Measurements from ENCODE around the gene ZSCAN25.
"Not testable (repeated sequence)": the region's sequence is repeated elsewhere in the genome, so short reads cannot be mapped to it uniquely, and the experiment has no call there.

ZSCAN25 gene

GRCh38 chr7:99618726-99619125 lies 2.0 kb downstream of the ZSCAN25 start:
- DNase-seq: no peak

DNA sequence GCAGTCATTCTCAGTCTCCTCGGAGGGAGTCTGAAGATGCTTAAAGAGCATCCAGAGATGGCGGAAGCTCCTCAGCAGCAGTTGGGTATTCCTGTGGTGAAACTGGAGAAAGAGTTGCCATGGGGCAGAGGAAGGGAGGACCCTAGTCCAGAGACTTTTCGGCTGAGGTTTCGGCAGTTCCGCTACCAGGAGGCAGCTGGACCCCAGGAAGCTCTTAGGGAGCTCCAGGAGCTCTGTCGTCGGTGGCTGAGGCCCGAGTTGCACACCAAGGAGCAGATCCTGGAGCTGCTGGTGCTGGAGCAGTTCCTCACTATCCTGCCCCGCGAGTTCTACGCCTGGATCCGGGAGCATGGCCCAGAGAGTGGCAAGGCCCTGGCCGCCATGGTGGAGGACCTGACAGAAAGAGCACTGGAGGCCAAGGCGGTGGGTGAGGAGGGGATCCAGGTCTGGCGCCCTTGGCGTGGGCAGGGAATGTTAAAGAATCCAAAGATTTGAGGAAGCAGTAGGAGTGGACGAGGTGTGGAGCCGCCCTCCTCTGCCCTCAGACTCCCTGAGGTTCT lies 2.9 kb downstream of the ZSCAN25 start:
- DNase-seq: no peak

- no peak for DNase-seq
Measured at GRCh38 chr7:99621271-99621670, 4.5 kb downstream of the ZSCAN25 start.

- no peak for DNase-seq
Measured at GRCh38 chr7:99622596-99622995, 5.8 kb downstream of the ZSCAN25 start.

GRCh38 chr7:99623091-99623693 lies 6.4 kb downstream of the ZSCAN25 start:
- no peak for DNase-seq

DNA sequence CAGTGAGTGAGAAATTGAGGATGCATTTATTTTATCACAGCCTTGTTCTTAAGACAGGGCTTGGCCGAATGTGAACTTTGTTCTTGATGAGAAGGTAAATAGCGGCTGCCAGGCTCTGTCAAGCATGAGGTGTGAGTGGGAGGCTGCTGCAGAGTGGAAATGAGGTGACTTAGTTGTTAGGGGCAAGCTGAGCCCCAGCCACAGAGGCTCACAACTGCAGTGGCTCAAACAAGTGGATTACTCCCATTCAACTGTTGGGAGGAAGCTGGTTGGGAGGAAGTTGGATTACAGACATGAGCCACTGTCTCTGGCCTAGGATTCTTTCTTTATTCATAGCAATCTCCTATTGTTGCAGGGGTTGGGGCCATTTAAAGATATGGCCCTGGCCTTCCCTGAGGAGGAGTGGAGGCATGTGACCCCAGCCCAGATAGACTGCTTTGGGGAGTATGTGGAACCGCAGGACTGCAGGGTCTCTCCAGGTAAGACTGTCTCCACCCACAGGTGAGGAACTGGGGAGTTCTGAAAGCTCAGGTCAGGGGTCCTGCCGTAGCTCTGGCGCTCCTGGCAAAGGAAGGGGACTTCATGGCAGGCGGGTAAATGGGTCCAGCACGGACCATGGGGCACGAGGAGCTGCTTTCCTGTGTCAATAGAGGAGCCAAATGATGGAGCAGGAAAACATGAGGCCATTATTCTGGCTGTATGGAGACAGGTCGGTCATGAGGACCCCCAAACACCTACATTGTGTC lies 7.1 kb downstream of the ZSCAN25 start:
- no peak for DNase-seq

GRCh38 chr7:99624484-99624883 lies 7.7 kb downstream of the ZSCAN25 start:
- no peak for DNase-seq

DNA sequence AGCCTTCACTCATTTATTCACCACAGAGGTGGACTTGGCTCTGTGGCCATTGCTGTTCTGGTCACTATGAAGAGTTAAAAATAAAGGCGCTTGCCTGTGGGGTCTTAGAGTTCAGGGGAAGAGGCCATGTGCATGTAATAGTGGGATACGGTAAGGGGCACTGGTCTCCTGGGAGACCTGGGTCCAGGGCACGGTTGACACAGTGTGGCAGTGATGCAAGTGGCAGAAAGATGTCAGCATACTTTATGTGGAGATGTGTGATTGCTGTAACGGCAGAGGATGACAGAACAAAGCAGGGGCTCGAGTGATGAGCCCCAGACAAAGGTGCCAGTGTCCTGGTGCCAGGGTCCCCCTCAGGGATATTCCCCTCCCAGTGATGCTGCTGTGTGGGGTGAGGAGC lies 8.6 kb downstream of the ZSCAN25 start:
- DNase-seq: no peak

GRCh38 chr7:99625961-99626360 lies 9.2 kb downstream of the ZSCAN25 start:
- no peak for DNase-seq

GRCh38 chr7:99626661-99627060 lies 9.9 kb downstream of the ZSCAN25 start:
- no peak for DNase-seq

DNA sequence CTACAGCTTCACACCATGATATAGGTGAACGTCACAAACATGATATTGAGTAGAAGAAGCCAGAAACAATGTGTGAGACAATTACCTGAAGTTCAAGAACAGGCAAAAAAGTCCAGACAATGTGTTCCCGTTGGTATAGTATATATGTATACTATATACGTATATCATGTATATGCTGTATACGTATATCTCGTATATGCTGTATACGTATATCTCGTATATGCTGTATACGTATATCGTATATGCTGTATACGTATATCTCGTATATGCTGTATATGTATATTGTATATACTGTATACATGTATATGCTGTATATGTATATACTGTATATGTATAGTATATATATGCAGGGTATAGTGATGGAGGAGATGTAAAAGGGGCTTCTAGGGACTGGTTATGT lies 10.8 kb downstream of the ZSCAN25 start:
- no peak for DNase-seq

DNA sequence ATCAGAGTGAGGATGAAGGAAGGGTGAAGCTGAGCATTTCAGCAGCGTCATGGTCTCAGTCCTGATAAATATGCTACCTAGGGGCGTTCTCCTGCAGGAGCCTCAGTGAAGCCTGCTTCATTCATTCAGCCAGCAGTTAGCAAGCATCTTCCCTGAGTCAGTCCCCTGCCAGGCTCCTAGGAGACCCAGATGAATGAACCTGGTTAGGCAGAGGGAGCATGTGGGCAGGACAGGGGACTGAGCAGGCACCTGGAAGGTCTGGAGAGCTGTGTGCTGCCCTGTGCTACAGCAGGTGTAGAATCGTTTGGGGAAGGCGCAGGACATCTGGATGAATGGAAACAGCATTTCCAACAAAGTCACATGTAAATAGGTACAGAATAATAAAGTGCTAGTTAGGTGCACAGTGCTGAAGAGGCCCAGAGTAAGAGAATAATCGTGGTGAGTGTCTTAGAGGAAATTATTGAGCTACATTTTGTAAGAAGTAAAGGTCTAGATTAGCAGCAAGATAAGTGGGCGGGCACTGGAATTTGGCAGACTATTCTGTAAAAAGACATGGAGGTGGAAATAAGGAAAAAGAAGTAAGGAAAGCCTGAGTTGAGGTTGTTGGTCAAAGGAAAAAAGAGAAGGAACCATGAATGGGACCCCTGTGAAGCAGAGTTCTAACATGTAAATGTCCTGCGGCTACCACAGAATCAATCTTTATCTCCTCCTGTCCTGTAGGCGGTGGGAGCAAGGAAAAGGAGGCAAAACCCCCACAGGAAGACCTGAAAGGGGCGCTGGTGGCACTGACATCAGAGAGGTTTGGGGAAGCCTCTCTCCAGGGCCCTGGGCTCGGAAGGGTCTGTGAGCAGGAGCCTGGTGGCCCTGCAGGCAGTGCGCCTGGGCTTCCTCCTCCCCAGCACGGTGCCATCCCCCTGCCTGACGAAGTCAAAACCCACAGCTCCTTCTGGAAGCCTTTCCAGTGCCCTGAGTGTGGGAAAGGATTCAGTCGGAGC lies 12.0 kb downstream of the ZSCAN25 start:
- DNase-seq: no peak

DNA sequence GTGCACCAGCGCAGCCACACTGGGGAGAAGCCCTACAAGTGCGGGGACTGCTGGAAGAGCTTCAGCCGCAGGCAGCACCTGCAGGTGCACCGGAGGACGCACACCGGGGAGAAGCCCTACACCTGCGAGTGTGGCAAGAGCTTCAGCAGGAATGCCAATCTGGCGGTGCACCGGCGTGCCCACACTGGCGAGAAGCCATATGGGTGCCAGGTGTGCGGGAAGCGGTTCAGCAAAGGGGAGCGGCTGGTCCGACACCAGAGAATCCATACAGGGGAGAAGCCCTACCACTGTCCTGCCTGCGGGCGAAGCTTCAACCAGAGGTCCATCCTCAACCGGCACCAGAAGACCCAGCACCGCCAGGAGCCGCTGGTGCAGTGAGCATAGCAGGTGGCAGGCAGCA lies 12.9 kb downstream of the ZSCAN25 start:
- DNase-seq: no peak

- DNase-seq: peak in 1 of 3 experiments; percentile 59
Measured at GRCh38 chr7:99631295-99632109, 14.8 kb downstream of the ZSCAN25 start.

GRCh38 chr7:99637414-99637813 lies 20.7 kb downstream of the ZSCAN25 start:
- not testable (repeated sequence) for DNase-seq

DNA sequence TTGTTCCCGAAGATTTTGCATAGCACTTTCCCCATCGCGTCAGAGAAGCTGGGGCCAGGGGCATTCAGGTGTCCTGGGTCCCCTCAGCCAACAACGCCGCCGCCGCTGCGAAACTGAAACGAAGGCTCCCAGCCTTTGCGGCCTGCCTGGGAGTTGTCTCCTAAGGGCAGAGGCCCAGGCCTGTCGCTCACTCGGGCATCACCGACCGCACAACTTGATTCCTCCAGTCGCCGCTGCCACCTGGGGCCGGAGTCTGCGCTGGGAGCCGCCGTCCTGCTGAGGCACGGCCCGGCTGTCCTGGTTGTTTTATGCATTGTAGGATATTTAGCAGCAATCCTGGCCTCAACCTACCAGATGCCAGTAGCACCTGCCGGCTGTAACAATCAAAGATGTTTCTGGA lies 22.0 kb downstream of the ZSCAN25 start:
- DNase-seq: no peak

- DNase-seq: no peak
Measured at GRCh38 chr7:99639267-99639666, 22.5 kb downstream of the ZSCAN25 start.

- DNase-seq: no peak
Measured at GRCh38 chr7:99642027-99642426, 25.3 kb downstream of the ZSCAN25 start.

GRCh38 chr7:99643464-99643863 lies 26.7 kb downstream of the ZSCAN25 start:
- DNase-seq: no peak

GRCh38 chr7:99644431-99644830 lies 27.7 kb downstream of the ZSCAN25 start:
- DNase-seq: no peak

DNA sequence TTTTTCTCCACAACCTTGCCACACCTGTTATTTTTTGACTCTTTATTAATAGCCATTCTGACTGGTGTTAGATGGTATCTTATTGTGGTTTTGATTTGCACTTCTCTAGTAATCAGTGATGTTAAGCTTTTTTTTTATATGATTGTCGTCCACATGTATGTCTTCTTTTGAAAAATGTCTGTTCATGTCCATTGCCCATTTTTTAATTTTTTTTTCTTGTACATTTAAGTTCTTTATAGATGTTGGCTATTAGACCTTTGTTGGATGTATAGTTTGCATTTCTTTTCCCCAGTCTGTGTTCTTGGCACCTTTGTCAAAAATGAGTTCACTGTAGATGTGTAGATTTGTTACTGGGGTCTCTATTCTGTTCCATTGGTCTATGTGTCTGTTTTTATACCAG lies 28.8 kb downstream of the ZSCAN25 start:
- DNase-seq: no peak

GRCh38 chr7:99648843-99649242 lies 32.1 kb downstream of the ZSCAN25 start:
- DNase-seq: no peak

Measured in NCI-H1417 (cell line).